Measurements from ENCODE around the gene CCDC197. TPM values are rescaled to one million over a fixed set of nuclear protein-coding genes. Genes with fewer than 3 reads are reported as not detected.

The CCDC197 gene
- polyA plus RNA-seq, 1 donor from 2014 or later: not detected

DNA sequence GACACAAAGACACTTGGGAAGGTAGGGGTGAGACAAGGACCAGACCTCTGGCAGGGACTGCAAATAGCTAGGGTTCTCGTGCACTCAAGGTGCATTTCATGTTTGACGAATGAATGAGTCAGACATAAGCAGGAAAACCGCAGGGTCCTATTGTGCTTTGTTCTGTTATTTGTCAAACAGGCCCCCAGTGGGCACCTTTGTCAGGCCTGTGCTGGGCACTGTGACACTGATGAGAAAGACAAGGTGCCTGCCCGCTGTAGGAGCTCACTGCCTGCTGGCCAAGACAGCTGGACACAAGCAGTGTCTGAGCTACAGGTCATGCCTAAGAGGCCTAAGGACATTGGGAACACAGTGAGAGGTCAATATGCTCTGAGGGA, 31.3 kb downstream of the CCDC197 start:
- TF ChIP-seq RAD21 (conservative IDR thresholded peaks at IDR 0.05): no peak
- TF ChIP-seq, protein P1, sequence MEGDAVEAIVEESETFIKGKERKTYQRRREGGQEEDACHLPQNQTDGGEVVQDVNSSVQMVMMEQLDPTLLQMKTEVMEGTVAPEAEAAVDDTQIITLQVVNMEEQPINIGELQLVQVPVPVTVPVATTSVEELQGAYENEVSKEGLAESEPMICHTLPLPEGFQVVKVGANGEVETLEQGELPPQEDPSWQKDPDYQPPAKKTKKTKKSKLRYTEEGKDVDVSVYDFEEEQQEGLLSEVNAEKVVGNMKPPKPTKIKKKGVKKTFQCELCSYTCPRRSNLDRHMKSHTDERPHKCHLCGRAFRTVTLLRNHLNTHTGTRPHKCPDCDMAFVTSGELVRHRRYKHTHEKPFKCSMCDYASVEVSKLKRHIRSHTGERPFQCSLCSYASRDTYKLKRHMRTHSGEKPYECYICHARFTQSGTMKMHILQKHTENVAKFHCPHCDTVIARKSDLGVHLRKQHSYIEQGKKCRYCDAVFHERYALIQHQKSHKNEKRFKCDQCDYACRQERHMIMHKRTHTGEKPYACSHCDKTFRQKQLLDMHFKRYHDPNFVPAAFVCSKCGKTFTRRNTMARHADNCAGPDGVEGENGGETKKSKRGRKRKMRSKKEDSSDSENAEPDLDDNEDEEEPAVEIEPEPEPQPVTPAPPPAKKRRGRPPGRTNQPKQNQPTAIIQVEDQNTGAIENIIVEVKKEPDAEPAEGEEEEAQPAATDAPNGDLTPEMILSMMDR (IDR thresholded peaks at IDR 0.05; ENCODE audit: poor library complexity, severe bottlenecking): no peak
- TF ChIP-seq TAF1 (IDR thresholded peaks at IDR 0.05; ENCODE audit: low read depth): no peak
- TF ChIP-seq SMC3 (conservative IDR thresholded peaks at IDR 0.05; ENCODE audit: poor library complexity): no peak
- no peak for TF ChIP-seq EZH2 (IDR thresholded peaks at IDR 0.05; ENCODE audit: borderline replicate concordance, insufficient read depth, low read length, poor library complexity, severe bottlenecking)
- TF ChIP-seq, protein P2, sequence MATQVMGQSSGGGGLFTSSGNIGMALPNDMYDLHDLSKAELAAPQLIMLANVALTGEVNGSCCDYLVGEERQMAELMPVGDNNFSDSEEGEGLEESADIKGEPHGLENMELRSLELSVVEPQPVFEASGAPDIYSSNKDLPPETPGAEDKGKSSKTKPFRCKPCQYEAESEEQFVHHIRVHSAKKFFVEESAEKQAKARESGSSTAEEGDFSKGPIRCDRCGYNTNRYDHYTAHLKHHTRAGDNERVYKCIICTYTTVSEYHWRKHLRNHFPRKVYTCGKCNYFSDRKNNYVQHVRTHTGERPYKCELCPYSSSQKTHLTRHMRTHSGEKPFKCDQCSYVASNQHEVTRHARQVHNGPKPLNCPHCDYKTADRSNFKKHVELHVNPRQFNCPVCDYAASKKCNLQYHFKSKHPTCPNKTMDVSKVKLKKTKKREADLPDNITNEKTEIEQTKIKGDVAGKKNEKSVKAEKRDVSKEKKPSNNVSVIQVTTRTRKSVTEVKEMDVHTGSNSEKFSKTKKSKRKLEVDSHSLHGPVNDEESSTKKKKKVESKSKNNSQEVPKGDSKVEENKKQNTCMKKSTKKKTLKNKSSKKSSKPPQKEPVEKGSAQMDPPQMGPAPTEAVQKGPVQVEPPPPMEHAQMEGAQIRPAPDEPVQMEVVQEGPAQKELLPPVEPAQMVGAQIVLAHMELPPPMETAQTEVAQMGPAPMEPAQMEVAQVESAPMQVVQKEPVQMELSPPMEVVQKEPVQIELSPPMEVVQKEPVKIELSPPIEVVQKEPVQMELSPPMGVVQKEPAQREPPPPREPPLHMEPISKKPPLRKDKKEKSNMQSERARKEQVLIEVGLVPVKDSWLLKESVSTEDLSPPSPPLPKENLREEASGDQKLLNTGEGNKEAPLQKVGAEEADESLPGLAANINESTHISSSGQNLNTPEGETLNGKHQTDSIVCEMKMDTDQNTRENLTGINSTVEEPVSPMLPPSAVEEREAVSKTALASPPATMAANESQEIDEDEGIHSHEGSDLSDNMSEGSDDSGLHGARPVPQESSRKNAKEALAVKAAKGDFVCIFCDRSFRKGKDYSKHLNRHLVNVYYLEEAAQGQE (IDR thresholded peaks at IDR 0.05; ENCODE audit: borderline replicate concordance): no peak
- TF ChIP-seq EP300 (conservative IDR thresholded peaks at IDR 0.05; ENCODE audit: poor library complexity, severe bottlenecking): no peak
- no peak for TF ChIP-seq MXI1 (conservative IDR thresholded peaks at IDR 0.05; ENCODE audit: poor library complexity, severe bottlenecking)
- no peak for TF ChIP-seq POLR2AphosphoS5 (IDR thresholded peaks at IDR 0.05)
- H3K9me3 ChIP-seq (ENCODE audit: low read length): no peaks in the 10 kb centered on the region
- no peaks in the 10 kb centered on the region for H3K9me2 ChIP-seq (ENCODE audit: insufficient read depth, low read length)
- H4K20me1 ChIP-seq (ENCODE audit: insufficient read depth): no peaks in the 10 kb centered on the region
- H3K27ac ChIP-seq (ENCODE audit: low read length): no peak overlapping the region
- no peaks in the 10 kb centered on the region for H3K79me2 ChIP-seq (replicated peaks; ENCODE audit: insufficient read depth, low read length)
- no peaks in the 10 kb centered on the region for H3K36me3 ChIP-seq (ENCODE audit: insufficient read depth, low read length)
- no peaks in the 10 kb centered on the region for H3K27me3 ChIP-seq (ENCODE audit: insufficient read depth, low read depth, low read length)
- H2AFZ ChIP-seq (ENCODE audit: low read depth, low read length): no peak overlapping the region
- H3K4me2 ChIP-seq (ENCODE audit: low read length): no peak overlapping the region
- no peaks in the 10 kb centered on the region for H3F3A ChIP-seq (ENCODE audit: insufficient read depth, low read length, poor library complexity, severe bottlenecking)
- no peak overlapping the region for H3K9ac ChIP-seq (ENCODE audit: low read length)
- no peak overlapping the region for H3K4me3 ChIP-seq (ENCODE audit: low read length)

DNA sequence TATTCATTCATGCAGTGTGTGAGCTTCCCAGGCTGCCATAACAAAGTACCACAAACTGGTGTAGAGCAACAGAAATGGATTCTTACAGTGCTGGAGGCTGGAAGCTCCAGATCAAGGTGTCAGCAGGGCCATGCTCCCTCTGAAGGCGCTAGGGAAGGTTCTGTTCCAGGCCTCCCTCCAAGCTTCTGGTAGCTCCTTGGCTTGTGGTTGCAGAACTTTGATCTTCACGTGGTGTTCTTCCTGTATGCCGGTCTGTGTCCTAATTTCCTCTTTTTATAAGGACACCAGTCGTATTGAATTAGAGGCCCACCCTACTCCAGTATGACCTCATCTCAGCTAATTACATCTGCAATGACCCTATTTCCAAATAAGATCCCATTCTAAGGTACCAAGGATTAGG, 32.2 kb downstream of the CCDC197 start:
- no peaks in the 10 kb centered on the region for H3F3A ChIP-seq (ENCODE audit: insufficient read depth, low read length, poor library complexity, severe bottlenecking)
- no peak overlapping the region for H3K4me2 ChIP-seq (ENCODE audit: low read length)
- H3K9me2 ChIP-seq (ENCODE audit: insufficient read depth, low read length): no peaks in the 10 kb centered on the region
- no peaks in the 10 kb centered on the region for H3K27me3 ChIP-seq (ENCODE audit: insufficient read depth, low read depth, low read length)
- no peak for TF ChIP-seq EP300 (conservative IDR thresholded peaks at IDR 0.05; ENCODE audit: poor library complexity, severe bottlenecking)
- TF ChIP-seq POLR2AphosphoS5 (IDR thresholded peaks at IDR 0.05): no peak
- TF ChIP-seq MXI1 (conservative IDR thresholded peaks at IDR 0.05; ENCODE audit: poor library complexity, severe bottlenecking): no peak
- no peak for TF ChIP-seq SMC3 (conservative IDR thresholded peaks at IDR 0.05; ENCODE audit: poor library complexity)
- TF ChIP-seq TAF1 (IDR thresholded peaks at IDR 0.05; ENCODE audit: low read depth): no peak
- TF ChIP-seq, protein P1 (IDR thresholded peaks at IDR 0.05; ENCODE audit: poor library complexity, severe bottlenecking): no peak
- TF ChIP-seq RAD21 (conservative IDR thresholded peaks at IDR 0.05): no peak
- TF ChIP-seq, protein P2 (IDR thresholded peaks at IDR 0.05; ENCODE audit: borderline replicate concordance): no peak
- no peak for TF ChIP-seq EZH2 (IDR thresholded peaks at IDR 0.05; ENCODE audit: borderline replicate concordance, insufficient read depth, low read length, poor library complexity, severe bottlenecking)
- no peaks in the 10 kb centered on the region for H4K20me1 ChIP-seq (ENCODE audit: insufficient read depth)
- no peak overlapping the region for H2AFZ ChIP-seq (ENCODE audit: low read depth, low read length)
- H3K79me2 ChIP-seq (replicated peaks; ENCODE audit: insufficient read depth, low read length): no peaks in the 10 kb centered on the region
- no peak overlapping the region for H3K9ac ChIP-seq (ENCODE audit: low read length)
- no peaks in the 10 kb centered on the region for H3K9me3 ChIP-seq (ENCODE audit: low read length)
- H3K4me3 ChIP-seq (ENCODE audit: low read length): no peak overlapping the region
- no peaks in the 10 kb centered on the region for H3K36me3 ChIP-seq (ENCODE audit: insufficient read depth, low read length)
- H3K27ac ChIP-seq (ENCODE audit: low read length): no peak overlapping the region

Data from neural cell (in vitro differentiated cells).